ENCODE data around the gene MGAT3.
"Not testable (repeated sequence)": the region's sequence is repeated elsewhere in the genome, so short reads cannot be mapped to it uniquely, and the experiment has no call there.

The MGAT3 gene

GRCh38 chr22:39514373-39514973 is 57.7 kb downstream of the MGAT3 start:
- peak; percentile 70 for DNase-seq (ENCODE audit: low spot score)

- no peak for DNase-seq (ENCODE audit: low spot score)
Observed at GRCh38 chr22:39515266-39516050, 58.6 kb downstream of the MGAT3 start.

GRCh38 chr22:39517470-39517869 is 60.7 kb downstream of the MGAT3 start:
- DNase-seq (ENCODE audit: low spot score): no peak

GRCh38 chr22:39518144-39518786 is 61.5 kb downstream of the MGAT3 start:
- no peak for DNase-seq (ENCODE audit: low spot score)

GRCh38 chr22:39518996-39519680 is 62.3 kb downstream of the MGAT3 start:
- no peak for DNase-seq (ENCODE audit: low spot score)

- peak; percentile 58 for DNase-seq (ENCODE audit: low spot score)
Observed at GRCh38 chr22:39519681-39520225, 62.9 kb downstream of the MGAT3 start.

GRCh38 chr22:39520226-39521105 is 63.7 kb downstream of the MGAT3 start, which contains the start of gene ATF4:
Gene ATF4, plus strand, starts transcription at chr22:39520562. Its CDS starts 884 bp downstream, at chr22:39521446.
- DNase-seq (ENCODE audit: low spot score): peak; percentile 92

GRCh38 chr22:39521106-39521885 is 64.5 kb downstream of the MGAT3 start:
- not testable (repeated sequence) for DNase-seq (ENCODE audit: low spot score)

GRCh38 chr22:39522091-39522490 is 65.3 kb downstream of the MGAT3 start:
- not testable (repeated sequence) for DNase-seq (ENCODE audit: low spot score)

GRCh38 chr22:39522567-39523300 is 65.9 kb downstream of the MGAT3 start:
- DNase-seq (ENCODE audit: low spot score): peak; percentile 41

- DNase-seq (ENCODE audit: low spot score): no peak
Observed at GRCh38 chr22:39524089-39524752, 67.4 kb downstream of the MGAT3 start.

GRCh38 chr22:39524753-39525657 is 68.2 kb downstream of the MGAT3 start:
- no peak for DNase-seq (ENCODE audit: low spot score)

- DNase-seq (ENCODE audit: low spot score): no peak
Observed at GRCh38 chr22:39525658-39525975, 68.8 kb downstream of the MGAT3 start.

GRCh38 chr22:39526736-39527171 is 69.9 kb downstream of the MGAT3 start:
- DNase-seq (ENCODE audit: low spot score): no peak

- no peak for DNase-seq (ENCODE audit: low spot score)
Observed at GRCh38 chr22:39527481-39527961, 70.7 kb downstream of the MGAT3 start.

GRCh38 chr22:39528080-39528661 is 71.4 kb downstream of the MGAT3 start:
- DNase-seq (ENCODE audit: low spot score): no peak

- DNase-seq (ENCODE audit: low spot score): peak; percentile 87
Observed at GRCh38 chr22:39528681-39529486, 72.1 kb downstream of the MGAT3 start.

Data from pons (tissue), 1 donor.